Prostate gland (tissue), 2 donors: ENCODE results near the gene CELF4.

Experiments
- POLR2A ChIP-seq: fragments of 450-650 bp; IDR thresholded peaks from one replicate; pipeline ENCODE4 v1.6.1; 2016; ENCODE audit warnings: antibody characterized with exemption, mild to moderate bottlenecking
- POLR2AphosphoS5 ChIP-seq: sonication (generic); formaldehyde crosslinking; IDR thresholded peaks from one replicate; pipeline ENCODE4 v1.6.1; 2017; ENCODE audit warnings: antibody characterized with exemption
- TF ChIP-seq, protein P1 (sequence below), 4 experiments: fragments of 200-600 bp in 2 of 4; fragments of 450-650 bp in 2 of 4; sonication (generic) in 2 of 4; IDR thresholded peaks; 1 replicate in 3 of 4; 2 replicates in 1 of 4; pipeline ENCODE4 v1.5.1; 2016 to 2019; ENCODE audit warnings: antibody characterized with exemption in 4 of 4, mild to moderate bottlenecking in 2 of 4, moderate library complexity in 2 of 4

DNA sequence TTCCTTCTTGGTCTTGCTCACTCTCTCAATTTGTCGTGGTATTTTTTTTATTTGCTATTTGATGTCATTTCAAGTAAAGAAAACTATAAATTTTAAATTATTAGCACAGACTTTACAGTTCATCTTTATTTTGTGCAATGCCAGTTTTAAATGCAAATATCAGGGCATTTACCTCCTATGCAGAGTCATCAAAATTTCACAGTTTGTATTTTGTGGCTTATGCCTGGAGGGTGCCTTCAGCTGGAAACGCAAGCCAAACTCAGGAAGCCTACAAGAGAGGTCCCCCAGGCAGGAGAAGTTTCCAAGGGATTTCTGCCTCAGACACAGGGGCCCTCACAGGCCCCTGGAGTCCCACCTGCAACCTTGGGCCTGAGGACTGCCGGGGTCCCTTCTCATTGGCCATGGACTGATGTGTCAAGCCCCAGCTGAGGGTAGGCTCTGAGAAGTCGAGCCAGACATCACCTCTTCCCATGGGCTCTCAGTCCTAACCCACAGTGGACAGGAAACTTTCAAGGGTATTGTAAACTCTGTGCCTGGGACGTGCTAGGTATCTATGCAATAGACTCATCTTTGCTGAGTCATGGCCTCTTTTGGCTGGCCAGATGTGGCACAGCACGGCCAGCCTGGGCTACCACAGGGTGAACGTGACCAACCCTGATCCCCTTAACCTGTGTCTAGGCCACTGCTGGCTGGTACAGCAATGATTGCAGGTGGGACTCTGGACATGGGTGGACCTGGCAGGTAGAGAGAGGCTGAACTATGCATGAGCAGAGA lies 236.5 kb downstream of the CELF4 start:
- TF ChIP-seq, protein P1, sequence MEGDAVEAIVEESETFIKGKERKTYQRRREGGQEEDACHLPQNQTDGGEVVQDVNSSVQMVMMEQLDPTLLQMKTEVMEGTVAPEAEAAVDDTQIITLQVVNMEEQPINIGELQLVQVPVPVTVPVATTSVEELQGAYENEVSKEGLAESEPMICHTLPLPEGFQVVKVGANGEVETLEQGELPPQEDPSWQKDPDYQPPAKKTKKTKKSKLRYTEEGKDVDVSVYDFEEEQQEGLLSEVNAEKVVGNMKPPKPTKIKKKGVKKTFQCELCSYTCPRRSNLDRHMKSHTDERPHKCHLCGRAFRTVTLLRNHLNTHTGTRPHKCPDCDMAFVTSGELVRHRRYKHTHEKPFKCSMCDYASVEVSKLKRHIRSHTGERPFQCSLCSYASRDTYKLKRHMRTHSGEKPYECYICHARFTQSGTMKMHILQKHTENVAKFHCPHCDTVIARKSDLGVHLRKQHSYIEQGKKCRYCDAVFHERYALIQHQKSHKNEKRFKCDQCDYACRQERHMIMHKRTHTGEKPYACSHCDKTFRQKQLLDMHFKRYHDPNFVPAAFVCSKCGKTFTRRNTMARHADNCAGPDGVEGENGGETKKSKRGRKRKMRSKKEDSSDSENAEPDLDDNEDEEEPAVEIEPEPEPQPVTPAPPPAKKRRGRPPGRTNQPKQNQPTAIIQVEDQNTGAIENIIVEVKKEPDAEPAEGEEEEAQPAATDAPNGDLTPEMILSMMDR (IDR thresholded peaks at IDR 0.05): no peak
- TF ChIP-seq POLR2A: no peak
- no peak for TF ChIP-seq POLR2AphosphoS5
